HepG2 (cell line): ENCODE measurements around the gene SLC43A1. TPM values are rescaled to one million over a fixed set of nuclear protein-coding genes. Genes with fewer than 3 reads are reported as not detected.

Source experiments
- ATF7-NPFF ChIP-seq: sonication (generic); formaldehyde crosslinking; IDR thresholded peaks from 2 replicates; pipeline ENCODE4 v1.8.1; 2023; ENCODE audit warnings: mild to moderate bottlenecking, low read depth, missing genetic modification reagents, moderate library complexity
- ERF ChIP-seq: IDR thresholded peaks from 2 replicates; pipeline ENCODE4 v1.6.1; 2018; ENCODE audit warnings: missing biosample characterization, missing genetic modification reagents
- GATA4 ChIP-seq: sonication (generic); IDR thresholded peaks from 2 replicates; pipeline ENCODE4 v1.6.1; 2016; ENCODE audit warnings: antibody characterized with exemption, low read depth, borderline replicate concordance
- HOXD1 ChIP-seq: sonication (generic); formaldehyde crosslinking; IDR thresholded peaks from 2 replicates; pipeline ENCODE4 v1.5.0; 2020; ENCODE audit warnings: missing genetic modification reagents
- MAF1 ChIP-seq: sonication (generic); formaldehyde crosslinking; IDR thresholded peaks from 2 replicates; pipeline ENCODE4 v1.5.0; 2020; ENCODE audit warnings: missing genetic modification reagents, borderline replicate concordance
- NKX3-1 ChIP-seq: sonication (generic); formaldehyde crosslinking; IDR thresholded peaks from 2 replicates; pipeline ENCODE4 v1.5.0; 2020; ENCODE audit warnings: missing genetic modification reagents
- REL ChIP-seq: sonication (generic); formaldehyde crosslinking; conservative IDR thresholded peaks from 2 replicates; pipeline ENCODE4 v1.8.0; 2022; ENCODE audit warnings: mild to moderate bottlenecking, missing genetic modification reagents, moderate library complexity
- RFX1 ChIP-seq: fragments of 450-650 bp; IDR thresholded peaks from 2 replicates; pipeline ENCODE4 v1.6.1; 2017
- RFXAP ChIP-seq: sonication (generic); formaldehyde crosslinking; IDR thresholded peaks from 2 replicates; pipeline ENCODE4 v1.4.0; 2020; ENCODE audit warnings: missing genetic modification reagents, borderline replicate concordance
- SIN3A ChIP-seq: IDR thresholded peaks from 2 replicates; pipeline ENCODE4 v1.6.1; 2011; ENCODE audit warnings: low read depth, mild to moderate bottlenecking, control low read depth, low read length, borderline replicate concordance
- SNRNP70 ChIP-seq: fragments of 200-400 bp; formaldehyde crosslinking; IDR thresholded peaks from 2 replicates; pipeline ENCODE4 v1.6.1; 2017; ENCODE audit warnings: mild to moderate bottlenecking, low read depth, low read length, moderate library complexity
- TBP ChIP-seq: sonication (generic); formaldehyde crosslinking; IDR thresholded peaks from 2 replicates; pipeline ENCODE4 v1.5.0; 2020; ENCODE audit warnings: missing genetic modification reagents
- ZFP90 ChIP-seq: sonication (generic); formaldehyde crosslinking; IDR thresholded peaks from 2 replicates; pipeline ENCODE4 v1.8.0; 2022; ENCODE audit warnings: missing genetic modification reagents, mild to moderate bottlenecking, inconsistent platforms, borderline replicate concordance
- ZNF367 ChIP-seq: sonication (generic); formaldehyde crosslinking; IDR thresholded peaks from 2 replicates; pipeline ENCODE4 v1.4.0; 2020; ENCODE audit warnings: missing genetic modification reagents, borderline replicate concordance
- ZNF691 ChIP-seq: sonication (generic); formaldehyde crosslinking; IDR thresholded peaks from 2 replicates; pipeline ENCODE4 v1.4.0; 2020; ENCODE audit warnings: missing genetic modification reagents, low read depth, mild to moderate bottlenecking, borderline replicate concordance
- ZNF724P ChIP-seq: sonication (generic); formaldehyde crosslinking; IDR thresholded peaks from 2 replicates; pipeline ENCODE4 v1.8.0; 2022; ENCODE audit warnings: missing genetic modification reagents, borderline replicate concordance
- polyA plus RNA-seq, 8 experiments: library from polyadenylated mRNA; depleted of rRNA in 3 of 8; stranded (reverse) in 7 of 8; unstranded in 1 of 8; fragments of >200 nt; fragmentation: Illumina TruSeq in 4 of 8; extraction: Trizol in 4 of 8; gene quantifications; 2 replicates each; pipeline versions ENCODE4 v1.2.1 to v1.2.3, GENCODE V29; 2011 to 2016; ENCODE audit warnings: low read depth in 4 of 8, missing spikeins in 1 of 8, mixed read lengths in 1 of 8; ENCODE audit not compliant: insufficient read depth in 1 of 8
- total RNA-seq, 5 experiments: library from RNA; depleted of rRNA; stranded (reverse); fragments of >200 nt; fragmentation: Illumina TruSeq; extraction: Trizol; gene quantifications; 2 replicates each; pipeline ENCODE4 v1.2.3, GENCODE V29; 2016; ENCODE audit warnings: low read depth in 1 of 5
- TF ChIP-seq, protein P1 (sequence below): sonication (generic); formaldehyde crosslinking; IDR thresholded peaks from 2 replicates; pipeline ENCODE4 v1.8.0; 2022; ENCODE audit warnings: mild to moderate bottlenecking, missing genetic modification reagents; ENCODE audit not compliant: insufficient replicate concordance
- TF ChIP-seq, protein P2 (sequence below), 2 experiments: fragments of 450-650 bp in 1 of 2; sonication (generic) in 1 of 2; formaldehyde crosslinking in 1 of 2; IDR thresholded peaks; 2 replicates each; pipeline versions ENCODE4 v1.6.1 to v1.8.0; 2016 to 2022; ENCODE audit warnings: antibody characterized with exemption in 1 of 2, mild to moderate bottlenecking in 1 of 2, missing genetic modification reagents in 1 of 2

The SLC43A1 gene
- total and polyA plus RNA-seq, 2 of the 13 experiments (the other 11 are each of a cell fraction or from before 2014, with no cell fraction given), result 72.3 to 87.6 TPM

GRCh38 chr11:57515332-57516060, at the start of gene SLC43A1 (continued):
- TF ChIP-seq, protein P1, sequence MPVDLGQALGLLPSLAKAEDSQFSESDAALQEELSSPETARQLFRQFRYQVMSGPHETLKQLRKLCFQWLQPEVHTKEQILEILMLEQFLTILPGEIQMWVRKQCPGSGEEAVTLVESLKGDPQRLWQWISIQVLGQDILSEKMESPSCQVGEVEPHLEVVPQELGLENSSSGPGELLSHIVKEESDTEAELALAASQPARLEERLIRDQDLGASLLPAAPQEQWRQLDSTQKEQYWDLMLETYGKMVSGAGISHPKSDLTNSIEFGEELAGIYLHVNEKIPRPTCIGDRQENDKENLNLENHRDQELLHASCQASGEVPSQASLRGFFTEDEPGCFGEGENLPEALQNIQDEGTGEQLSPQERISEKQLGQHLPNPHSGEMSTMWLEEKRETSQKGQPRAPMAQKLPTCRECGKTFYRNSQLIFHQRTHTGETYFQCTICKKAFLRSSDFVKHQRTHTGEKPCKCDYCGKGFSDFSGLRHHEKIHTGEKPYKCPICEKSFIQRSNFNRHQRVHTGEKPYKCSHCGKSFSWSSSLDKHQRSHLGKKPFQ (CRISPR knock-in tag), result no peak
- TF ChIP-seq SIN3A (peak; percentile 49; the same call in 1 of the 2 replicates), SNRNP70 (no peak), ATF7-NPFF (CRISPR knock-in tag) (peak; percentile 80; the same call in 1 of the 2 replicates), GATA4 (no peak), RFXAP (0 out of 2 replicates have a peak, but pooled peaks have one; percentile 21), TBP (no peak), MAF1 (CRISPR knock-in tag) (no peak), RFX1 (no peak), ZNF367 (no peak), NKX3-1 (CRISPR knock-in tag) (0 out of 2 replicates have a peak, but pooled peaks have one; percentile 24), ZNF724P (CRISPR knock-in tag) (no peak; the same call in 1 of the 2 replicates), HOXD1 (CRISPR knock-in tag) (no peak), ERF (no peak), REL (CRISPR knock-in tag) (no peak), ZNF691 (CRISPR knock-in tag) (peak; percentile 40; the same call in 1 of the 2 replicates), ZFP90 (CRISPR knock-in tag) (peak; percentile 58)
- TF ChIP-seq, protein P2, sequence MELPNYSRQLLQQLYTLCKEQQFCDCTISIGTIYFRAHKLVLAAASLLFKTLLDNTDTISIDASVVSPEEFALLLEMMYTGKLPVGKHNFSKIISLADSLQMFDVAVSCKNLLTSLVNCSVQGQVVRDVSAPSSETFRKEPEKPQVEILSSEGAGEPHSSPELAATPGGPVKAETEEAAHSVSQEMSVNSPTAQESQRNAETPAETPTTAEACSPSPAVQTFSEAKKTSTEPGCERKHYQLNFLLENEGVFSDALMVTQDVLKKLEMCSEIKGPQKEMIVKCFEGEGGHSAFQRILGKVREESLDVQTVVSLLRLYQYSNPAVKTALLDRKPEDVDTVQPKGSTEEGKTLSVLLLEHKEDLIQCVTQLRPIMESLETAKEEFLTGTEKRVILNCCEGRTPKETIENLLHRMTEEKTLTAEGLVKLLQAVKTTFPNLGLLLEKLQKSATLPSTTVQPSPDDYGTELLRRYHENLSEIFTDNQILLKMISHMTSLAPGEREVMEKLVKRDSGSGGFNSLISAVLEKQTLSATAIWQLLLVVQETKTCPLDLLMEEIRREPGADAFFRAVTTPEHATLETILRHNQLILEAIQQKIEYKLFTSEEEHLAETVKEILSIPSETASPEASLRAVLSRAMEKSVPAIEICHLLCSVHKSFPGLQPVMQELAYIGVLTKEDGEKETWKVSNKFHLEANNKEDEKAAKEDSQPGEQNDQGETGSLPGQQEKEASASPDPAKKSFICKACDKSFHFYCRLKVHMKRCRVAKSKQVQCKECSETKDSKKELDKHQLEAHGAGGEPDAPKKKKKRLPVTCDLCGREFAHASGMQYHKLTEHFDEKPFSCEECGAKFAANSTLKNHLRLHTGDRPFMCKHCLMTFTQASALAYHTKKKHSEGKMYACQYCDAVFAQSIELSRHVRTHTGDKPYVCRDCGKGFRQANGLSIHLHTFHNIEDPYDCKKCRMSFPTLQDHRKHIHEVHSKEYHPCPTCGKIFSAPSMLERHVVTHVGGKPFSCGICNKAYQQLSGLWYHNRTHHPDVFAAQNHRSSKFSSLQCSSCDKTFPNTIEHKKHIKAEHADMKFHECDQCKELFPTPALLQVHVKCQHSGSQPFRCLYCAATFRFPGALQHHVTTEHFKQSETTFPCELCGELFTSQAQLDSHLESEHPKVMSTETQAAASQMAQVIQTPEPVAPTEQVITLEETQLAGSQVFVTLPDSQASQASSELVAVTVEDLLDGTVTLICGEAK (IDR thresholded peaks at IDR 0.05), result no peak
- TF ChIP-seq, protein P2 (CRISPR knock-in tag; IDR thresholded peaks at IDR 0.05), result no peak
